ENCODE data around the gene CPEB4. TPM values are rescaled to one million over a fixed set of nuclear protein-coding genes. Genes with fewer than 3 reads are reported as not detected.

Gene CPEB4
- total and polyA plus RNA-seq, 2 experiments from 2014 or later = 5.9 to 10.2 TPM

- no peaks in the 10 kb centered on the region for H4K20me1 ChIP-seq (replicated peaks; ENCODE audit: insufficient read depth)
- peak; percentile 38; the same call in 2 of the 3 replicates for ATAC-seq
- H3F3A ChIP-seq (replicated peaks; ENCODE audit: low read depth) = no peaks in the 10 kb centered on the region
- no peak for TF ChIP-seq JUNB (IDR thresholded peaks at IDR 0.05; ENCODE audit: unreplicated experiment)
- TF ChIP-seq CTCF (conservative IDR thresholded peaks at IDR 0.05; ENCODE audit: low read depth in 2 of 2) = no peak
- TF ChIP-seq EZH2 (IDR thresholded peaks at IDR 0.05; ENCODE audit: low read depth, unreplicated experiment) = no peak
- TF ChIP-seq ZNF462 (CRISPR knock-in tag; IDR thresholded peaks at IDR 0.05) = no peak
- TF ChIP-seq ZNF331 (CRISPR knock-in tag; IDR thresholded peaks at IDR 0.05; ENCODE audit: low read depth) = no peak
- no peak for TF ChIP-seq CREB1 (CRISPR knock-in tag; IDR thresholded peaks at IDR 0.05; ENCODE audit: low read depth)
- no peak for TF ChIP-seq NANOG (IDR thresholded peaks at IDR 0.05; ENCODE audit: borderline replicate concordance)
- TF ChIP-seq POLR2AphosphoS5 (IDR thresholded peaks at IDR 0.05; ENCODE audit: low read depth) = no peak
- TF ChIP-seq ZNF114 (CRISPR knock-in tag; IDR thresholded peaks at IDR 0.05) = no peak
- no peak for TF ChIP-seq REST (IDR thresholded peaks at IDR 0.05; ENCODE audit: unreplicated experiment)
- TF ChIP-seq ETS1 (IDR thresholded peaks at IDR 0.05) = no peak
- TF ChIP-seq STAT1 (IDR thresholded peaks at IDR 0.05; ENCODE audit: unreplicated experiment) = no peak
- TF ChIP-seq EZH2phosphoT487 (IDR thresholded peaks at IDR 0.05; ENCODE audit: unreplicated experiment) = no peak
- peak overlapping the region; percentile 98 for H2AFZ ChIP-seq
- H3K9me3 Mint-ChIP-seq = peaks cover 4% of the 10 kb centered on the region; the same call in 1 of the 3 replicates
- H3K4me3 ChIP-seq = no peak overlapping the region
- H3K4me1 Mint-ChIP-seq = peaks cover 20% of the 10 kb centered on the region
- H3K27ac Mint-ChIP-seq = no peak overlapping the region
- H3K9me2 ChIP-seq (ENCODE audit: insufficient read depth) = peaks cover 10% of the 10 kb centered on the region; the same call in 1 of the 2 replicates
- no peaks in the 10 kb centered on the region for H3K79me2 ChIP-seq (replicated peaks; ENCODE audit: insufficient read depth)
- H3K4me3 Mint-ChIP-seq = no peak overlapping the region
- H3K27me3 Mint-ChIP-seq (ENCODE audit: insufficient read depth, low read depth, poor library complexity) = no peaks in the 10 kb centered on the region
- H3K36me3 ChIP-seq (ENCODE audit: insufficient read depth) = no peaks in the 10 kb centered on the region
- DNase-seq (ENCODE audit: low spot score) = peak; percentile 32
- H3K36me3 Mint-ChIP-seq (ENCODE audit: low read depth) = no peaks in the 10 kb centered on the region; the same call in 1 of the 3 replicates
- H3K4me1 ChIP-seq (ENCODE audit: insufficient read depth) = no peaks in the 10 kb centered on the region; the same call in 1 of the 2 replicates
- H3K27me3 ChIP-seq (ENCODE audit: insufficient read depth) = no peaks in the 10 kb centered on the region
- H3K27ac ChIP-seq (ENCODE audit: low read depth) = no peak overlapping the region
- no peak overlapping the region for H3K4me2 ChIP-seq
These were observed 21.1 kb upstream of the CPEB4 start for GRCh38 chr5:173866858-173867679.
